ENCODE data around the gene IL32.

Gene IL32

DNA sequence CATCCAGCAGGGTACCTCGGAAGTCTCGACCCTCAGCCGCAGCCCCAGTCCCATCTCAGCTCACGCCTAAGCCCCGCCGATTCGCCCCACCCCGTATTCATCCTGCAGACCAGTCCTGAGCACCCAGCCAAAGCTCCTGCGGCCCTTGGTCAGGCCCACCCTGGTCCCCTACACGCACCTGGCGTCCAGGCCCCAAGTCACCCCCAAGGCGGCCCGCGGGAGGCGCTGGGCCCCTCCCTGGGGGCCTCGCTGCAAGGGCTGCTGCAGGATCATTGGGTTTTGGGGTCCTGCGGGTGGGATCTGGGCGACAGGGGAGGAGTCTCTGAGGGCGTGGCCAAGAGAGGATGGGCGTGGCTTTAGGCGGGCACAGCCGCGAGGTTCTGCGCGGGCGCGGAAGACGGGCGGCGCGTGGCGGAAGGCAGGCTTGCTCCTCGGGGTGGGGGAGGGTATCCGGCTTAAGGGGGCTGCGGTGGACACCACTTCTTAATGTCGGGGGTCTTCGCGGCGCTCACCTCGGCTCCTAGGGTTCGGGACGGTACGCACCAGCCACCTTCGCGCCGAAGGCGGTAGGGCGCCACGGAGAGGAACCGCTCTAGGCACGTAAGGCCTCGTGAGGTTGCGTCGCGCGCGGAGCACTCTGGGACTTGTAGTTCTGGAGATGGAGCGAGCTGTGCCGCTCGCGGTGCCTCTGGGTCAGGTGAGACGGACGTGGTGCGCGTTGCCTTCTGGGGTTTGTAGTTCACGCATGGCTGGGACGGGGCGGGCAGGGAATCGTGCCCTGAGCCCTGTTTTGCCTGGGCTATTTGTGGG lies 41.6 kb upstream of the IL32 start, which contains the start of the genes HCFC1R1 and THOC6:
Gene HCFC1R1, minus strand, starts transcription at position 274 of the 810 bp plus-strand sequence. Its CDS starts 1 bp downstream, at position 273.
Gene THOC6, plus strand, starts transcription at position 367 of the 810 bp plus-strand sequence. Its CDS starts 292 bp downstream, at position 659.
- Histone ChIP-seq H3K4me1 (peaks cover 25% of the 10 kb centered on the region), H3K4me3 (peak within 1 kb of the TSS; percentile 90), H3K27me3 (ENCODE audit: low read depth) (peaks cover 4% of the 10 kb centered on the region), H3K36me3 (replicated peaks) (peaks cover 26% of the 10 kb centered on the region), H3K9me3 (no peaks in the 10 kb centered on the region)
- in situ Hi-C loops (cut with MboI; ENCODE audit: low sequenced_read_pairs) = loop anchor here (5.0 kb wide), 1 partner anchor 52 kb away; no protein-coding TSS in a partner anchor
- DNase-seq (ENCODE audit: low spot score in 2 of 2) = peak; percentile 97 to 98

DNA sequence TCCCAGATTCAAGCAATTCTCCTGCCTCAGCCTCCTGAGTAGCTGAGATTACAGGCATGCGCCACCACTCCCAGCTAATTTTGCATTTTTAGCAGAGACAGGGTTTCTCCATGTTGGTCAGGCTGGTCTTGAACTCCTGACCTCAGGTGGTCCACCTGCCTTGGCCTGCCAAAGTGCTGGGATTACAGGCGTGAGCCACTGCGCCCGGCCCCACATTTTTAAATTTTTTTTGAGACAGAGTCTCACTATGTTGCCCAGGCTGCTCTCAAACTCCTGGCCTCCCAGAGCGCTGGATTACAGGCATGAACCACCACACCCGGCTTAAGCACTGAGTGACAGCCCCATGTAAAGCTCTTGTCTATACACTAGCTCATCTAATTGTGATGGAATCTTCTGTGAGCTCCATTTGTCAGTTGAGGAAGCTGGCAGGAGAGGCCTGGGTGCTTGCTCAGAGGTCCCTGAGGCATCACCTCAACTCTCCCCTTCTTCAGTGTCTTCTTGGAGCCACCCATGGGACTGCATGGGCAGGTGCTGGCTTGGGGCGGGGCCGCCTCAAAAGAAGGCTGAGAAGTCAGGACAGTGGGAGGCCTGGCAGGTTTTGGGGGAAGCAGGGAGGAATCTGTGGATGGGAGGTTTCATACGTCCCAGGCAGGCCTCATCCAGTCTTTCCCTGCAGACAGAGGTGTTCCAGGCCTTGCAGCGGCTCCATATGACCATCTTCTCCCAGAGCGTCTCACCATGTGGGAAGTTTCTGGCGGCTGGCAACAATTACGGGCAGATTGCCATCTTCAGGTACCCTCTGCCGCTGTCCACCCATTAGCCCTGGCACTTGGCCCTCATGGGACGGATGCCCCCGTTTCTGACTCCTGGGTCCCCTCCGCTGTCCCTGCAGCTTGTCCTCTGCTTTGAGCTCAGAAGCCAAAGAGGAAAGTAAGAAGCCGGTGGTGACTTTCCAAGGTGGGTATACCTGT lies 40.1 kb upstream of the IL32 start:
- in situ Hi-C loops (cut with MboI; ENCODE audit: low sequenced_read_pairs) = no loop called here
- no peaks in the 10 kb centered on the region for H3K9me3 ChIP-seq
- no peak for DNase-seq (ENCODE audit: low spot score in 2 of 2)
- peaks cover 26% of the 10 kb centered on the region for H3K36me3 ChIP-seq (replicated peaks)
- H3K4me3 ChIP-seq = no peak overlapping the region
- peaks cover 18% of the 10 kb centered on the region for H3K27me3 ChIP-seq (ENCODE audit: low read depth)
- H3K4me1 ChIP-seq = peaks cover 25% of the 10 kb centered on the region

DNA sequence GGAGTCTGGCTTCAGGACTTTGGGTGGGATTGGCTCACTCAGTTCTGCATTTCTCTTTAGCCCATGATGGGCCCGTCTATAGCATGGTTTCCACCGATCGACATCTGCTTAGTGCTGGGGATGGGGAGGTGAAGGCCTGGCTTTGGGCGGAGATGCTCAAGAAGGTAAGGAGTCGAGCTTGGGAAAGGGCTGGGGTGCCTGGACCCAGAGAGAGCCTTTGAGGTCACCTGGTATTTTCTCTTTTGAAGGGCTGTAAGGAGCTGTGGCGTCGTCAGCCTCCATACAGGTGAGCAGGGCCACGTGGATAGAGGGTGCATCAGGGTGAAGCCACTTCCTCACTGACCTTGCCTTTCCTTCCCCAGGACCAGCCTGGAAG lies 39.4 kb upstream of the IL32 start:
- no peaks in the 10 kb centered on the region for H3K9me3 ChIP-seq
- peaks cover 26% of the 10 kb centered on the region for H3K36me3 ChIP-seq (replicated peaks)
- in situ Hi-C loops (cut with MboI; ENCODE audit: low sequenced_read_pairs) = no loop called here
- H3K27me3 ChIP-seq (ENCODE audit: low read depth) = peaks cover 23% of the 10 kb centered on the region
- H3K4me1 ChIP-seq = peaks cover 25% of the 10 kb centered on the region
- DNase-seq (ENCODE audit: low spot score in 2 of 2) = no peak
- H3K4me3 ChIP-seq = no peak overlapping the region

DNA sequence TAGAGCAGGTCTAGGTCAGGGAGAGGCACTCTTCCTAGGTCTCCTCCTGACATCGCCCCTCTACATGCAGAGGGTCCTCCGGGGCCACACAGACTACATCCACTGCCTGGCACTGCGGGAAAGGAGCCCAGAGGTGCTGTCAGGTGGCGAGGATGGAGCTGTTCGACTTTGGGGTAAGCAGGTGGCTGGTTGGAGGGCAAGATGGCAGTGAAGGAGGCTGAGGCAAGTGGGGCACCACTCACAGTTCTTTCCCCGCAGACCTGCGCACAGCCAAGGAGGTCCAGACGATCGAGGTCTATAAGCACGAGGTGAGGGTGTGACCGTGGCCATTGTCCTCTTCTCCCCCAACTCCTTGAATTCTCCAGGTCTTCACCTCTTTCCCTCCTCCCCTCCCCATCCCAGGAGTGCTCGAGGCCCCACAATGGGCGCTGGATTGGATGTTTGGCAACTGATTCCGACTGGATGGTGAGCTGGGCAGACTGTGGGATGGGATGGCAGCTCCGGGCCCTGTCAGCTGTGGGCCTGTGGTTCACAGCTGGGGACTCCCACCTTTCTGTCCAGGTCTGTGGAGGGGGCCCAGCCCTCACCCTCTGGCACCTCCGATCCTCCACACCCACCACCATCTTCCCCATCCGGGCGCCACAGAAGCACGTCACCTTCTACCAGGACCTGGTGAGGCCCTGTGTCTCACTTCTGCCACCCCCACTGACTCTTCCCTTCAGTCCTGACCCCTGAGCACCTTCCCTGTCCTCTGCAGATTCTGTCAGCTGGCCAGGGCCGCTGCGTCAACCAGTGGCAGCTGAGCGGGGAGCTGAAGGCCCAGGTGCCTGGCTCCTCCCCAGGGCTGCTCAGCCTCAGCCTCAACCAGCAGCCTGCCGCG lies 38.6 kb upstream of the IL32 start:
- H3K36me3 ChIP-seq (replicated peaks) = peaks cover 22% of the 10 kb centered on the region
- in situ Hi-C loops (cut with MboI; ENCODE audit: low sequenced_read_pairs) = no loop called here
- peaks cover 21% of the 10 kb centered on the region for H3K4me1 ChIP-seq
- no peaks in the 10 kb centered on the region; the same call in 1 of the 2 replicates for H3K9me3 ChIP-seq
- no peak for DNase-seq (ENCODE audit: low spot score in 2 of 2)
- peaks cover 24% of the 10 kb centered on the region for H3K27me3 ChIP-seq (ENCODE audit: low read depth)
- no peak overlapping the region for H3K4me3 ChIP-seq

DNA sequence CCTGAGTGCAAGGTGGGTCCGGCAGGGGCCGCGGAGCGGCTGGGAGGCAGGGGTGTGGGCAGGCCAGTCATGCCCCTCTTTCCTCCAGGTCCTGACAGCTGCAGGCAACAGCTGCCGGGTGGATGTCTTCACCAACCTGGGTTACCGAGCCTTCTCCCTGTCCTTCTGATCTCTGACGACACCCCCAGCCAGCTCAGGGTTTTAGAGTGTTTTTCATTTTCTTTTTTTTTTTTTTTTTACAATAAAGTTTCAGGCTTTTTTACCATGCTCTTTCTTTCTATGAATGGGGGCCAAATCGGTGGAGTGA lies 38.0 kb upstream of the IL32 start:
- Histone ChIP-seq H3K4me1 (peaks cover 15% of the 10 kb centered on the region), H3K4me3 (no peak overlapping the region), H3K27me3 (ENCODE audit: low read depth) (peaks cover 30% of the 10 kb centered on the region), H3K36me3 (replicated peaks) (peaks cover 19% of the 10 kb centered on the region), H3K9me3 (no peaks in the 10 kb centered on the region; the same call in 1 of the 2 replicates)
- no peak for DNase-seq (ENCODE audit: low spot score in 2 of 2)
- in situ Hi-C loops (cut with MboI; ENCODE audit: low sequenced_read_pairs) = no loop called here

DNA sequence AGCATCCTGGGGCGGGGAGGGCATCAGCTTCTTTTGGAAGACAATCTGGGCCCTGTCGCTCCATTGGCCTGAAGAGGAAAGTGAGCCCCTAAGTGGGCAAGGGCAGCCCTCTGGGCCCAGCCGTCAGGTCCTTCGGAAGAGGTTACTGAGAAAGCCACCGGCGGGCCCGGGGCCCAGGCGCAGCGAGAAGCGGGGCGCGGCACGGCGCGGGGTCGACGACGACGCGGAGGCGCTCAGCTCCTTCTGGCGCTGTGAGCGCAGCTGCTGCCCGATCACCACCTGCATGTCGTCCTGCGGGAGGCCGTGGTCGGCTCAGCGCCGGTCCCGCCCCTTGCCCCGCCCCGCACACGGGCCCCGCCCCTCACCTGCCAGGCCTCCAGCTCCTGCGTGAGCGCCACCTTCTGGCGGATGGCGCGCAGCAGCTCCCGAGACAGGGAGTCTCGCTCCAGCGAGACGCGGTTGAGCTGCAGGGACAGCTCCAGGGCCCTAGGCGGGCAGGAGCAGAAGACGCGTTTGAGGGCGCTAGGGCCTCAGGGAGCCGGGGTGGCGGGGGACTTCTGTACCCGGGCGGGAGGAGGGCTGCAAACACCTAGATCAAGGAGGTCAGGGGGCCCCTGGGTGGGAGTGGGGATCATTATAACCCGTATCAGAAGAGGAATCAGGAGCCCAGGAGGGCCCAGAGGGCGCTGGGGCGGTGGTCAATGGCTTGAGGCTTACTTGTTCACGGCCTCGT lies 37.3 kb upstream of the IL32 start:
- no peak overlapping the region for H3K4me3 ChIP-seq
- no peaks in the 10 kb centered on the region; the same call in 1 of the 2 replicates for H3K9me3 ChIP-seq
- in situ Hi-C loops (cut with MboI; ENCODE audit: low sequenced_read_pairs) = no loop called here
- DNase-seq (ENCODE audit: low spot score in 2 of 2) = peak; percentile 77 to 93
- H3K4me1 ChIP-seq = peaks cover 8% of the 10 kb centered on the region
- peaks cover 19% of the 10 kb centered on the region for H3K36me3 ChIP-seq (replicated peaks)
- peaks cover 37% of the 10 kb centered on the region for H3K27me3 ChIP-seq (ENCODE audit: low read depth)

DNA sequence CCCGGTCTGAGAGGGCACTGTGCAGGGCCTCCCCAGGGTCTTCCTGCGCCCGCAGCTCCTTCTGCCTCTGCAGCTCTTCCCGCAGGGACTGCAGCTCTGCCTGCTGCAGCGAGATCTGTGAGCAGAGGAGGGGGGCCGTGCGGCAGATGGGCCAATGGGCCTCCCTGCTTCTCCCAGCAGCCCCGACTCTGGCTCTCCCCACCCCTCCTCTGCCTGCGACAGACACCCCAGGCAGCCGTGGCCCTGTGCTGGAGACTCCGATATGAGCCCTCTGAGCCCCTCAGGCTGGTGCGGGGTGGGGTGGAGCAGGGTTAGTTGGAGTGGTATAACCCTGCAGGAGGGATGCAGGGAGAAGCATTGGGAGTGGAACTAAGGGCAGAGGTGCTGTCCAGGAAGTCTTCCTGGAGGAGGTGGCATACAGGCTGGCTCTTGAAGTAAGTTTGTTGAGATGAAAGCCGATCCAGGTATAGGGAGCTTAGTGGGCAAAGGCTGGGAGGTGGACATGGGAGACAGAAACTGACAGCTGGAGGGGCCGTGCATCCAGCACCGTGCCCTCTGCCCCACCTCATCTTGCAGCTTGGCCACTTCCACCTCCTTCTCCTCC lies 36.6 kb upstream of the IL32 start:
- no peak for DNase-seq (ENCODE audit: low spot score in 2 of 2)

DNA sequence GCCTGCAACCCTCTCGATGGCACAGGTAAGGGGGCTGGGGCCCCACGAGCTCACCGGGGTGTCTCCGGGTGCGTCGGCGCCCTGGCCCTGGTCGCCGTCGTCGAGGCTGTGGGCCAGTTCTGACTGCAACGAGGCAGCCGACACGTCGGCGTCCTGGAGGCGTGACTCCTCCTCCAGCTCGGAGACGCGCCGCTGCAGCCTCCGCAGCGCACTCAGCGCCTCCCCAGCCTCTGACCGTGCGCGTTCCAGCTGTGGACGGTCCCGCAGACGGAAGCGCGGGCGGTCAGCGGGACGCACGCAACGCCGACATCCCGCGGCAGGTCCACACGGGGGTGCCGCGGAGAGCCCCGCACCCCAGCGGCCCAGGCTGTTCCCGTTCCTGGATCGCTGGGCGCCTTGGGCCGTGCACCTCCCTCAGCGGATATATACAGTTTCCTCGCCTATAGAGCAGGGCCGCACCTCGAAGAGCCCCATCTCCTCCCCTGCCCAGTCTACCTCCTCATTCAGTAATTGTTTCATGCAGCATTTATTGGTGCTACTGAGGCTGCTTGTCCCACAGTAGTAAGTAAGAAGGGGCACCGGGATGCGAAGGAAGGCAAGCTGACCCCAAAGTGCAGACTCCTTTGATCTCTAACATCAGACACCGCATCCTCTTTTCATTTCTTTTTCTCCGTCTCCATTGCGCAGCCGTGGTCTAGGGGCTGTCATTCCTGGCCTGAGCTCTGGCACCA lies 35.8 kb upstream of the IL32 start:
- in situ Hi-C loops (cut with MboI; ENCODE audit: low sequenced_read_pairs) = no loop called here
- no peaks in the 10 kb centered on the region; the same call in 1 of the 2 replicates for H3K9me3 ChIP-seq
- H3K4me1 ChIP-seq = peaks cover 3% of the 10 kb centered on the region; the same call in 1 of the 2 replicates
- peak in 1 of 2 experiments; percentile 46 for DNase-seq (ENCODE audit: low spot score in 2 of 2)
- peaks cover 19% of the 10 kb centered on the region for H3K36me3 ChIP-seq (replicated peaks)
- H3K4me3 ChIP-seq = no peak overlapping the region
- H3K27me3 ChIP-seq (ENCODE audit: low read depth) = peaks cover 52% of the 10 kb centered on the region

More for the DNA sequence above, 36.6 kb upstream of the IL32 start:
- Histone ChIP-seq H3K4me3 (no peak overlapping the region), H3K36me3 (replicated peaks) (peaks cover 19% of the 10 kb centered on the region), H3K9me3 (no peaks in the 10 kb centered on the region; the same call in 1 of the 2 replicates), H3K27me3 (ENCODE audit: low read depth) (peaks cover 44% of the 10 kb centered on the region), H3K4me1 (peaks cover 3% of the 10 kb centered on the region; the same call in 1 of the 2 replicates)
- in situ Hi-C loops (cut with MboI; ENCODE audit: low sequenced_read_pairs) = no loop called here

DNA sequence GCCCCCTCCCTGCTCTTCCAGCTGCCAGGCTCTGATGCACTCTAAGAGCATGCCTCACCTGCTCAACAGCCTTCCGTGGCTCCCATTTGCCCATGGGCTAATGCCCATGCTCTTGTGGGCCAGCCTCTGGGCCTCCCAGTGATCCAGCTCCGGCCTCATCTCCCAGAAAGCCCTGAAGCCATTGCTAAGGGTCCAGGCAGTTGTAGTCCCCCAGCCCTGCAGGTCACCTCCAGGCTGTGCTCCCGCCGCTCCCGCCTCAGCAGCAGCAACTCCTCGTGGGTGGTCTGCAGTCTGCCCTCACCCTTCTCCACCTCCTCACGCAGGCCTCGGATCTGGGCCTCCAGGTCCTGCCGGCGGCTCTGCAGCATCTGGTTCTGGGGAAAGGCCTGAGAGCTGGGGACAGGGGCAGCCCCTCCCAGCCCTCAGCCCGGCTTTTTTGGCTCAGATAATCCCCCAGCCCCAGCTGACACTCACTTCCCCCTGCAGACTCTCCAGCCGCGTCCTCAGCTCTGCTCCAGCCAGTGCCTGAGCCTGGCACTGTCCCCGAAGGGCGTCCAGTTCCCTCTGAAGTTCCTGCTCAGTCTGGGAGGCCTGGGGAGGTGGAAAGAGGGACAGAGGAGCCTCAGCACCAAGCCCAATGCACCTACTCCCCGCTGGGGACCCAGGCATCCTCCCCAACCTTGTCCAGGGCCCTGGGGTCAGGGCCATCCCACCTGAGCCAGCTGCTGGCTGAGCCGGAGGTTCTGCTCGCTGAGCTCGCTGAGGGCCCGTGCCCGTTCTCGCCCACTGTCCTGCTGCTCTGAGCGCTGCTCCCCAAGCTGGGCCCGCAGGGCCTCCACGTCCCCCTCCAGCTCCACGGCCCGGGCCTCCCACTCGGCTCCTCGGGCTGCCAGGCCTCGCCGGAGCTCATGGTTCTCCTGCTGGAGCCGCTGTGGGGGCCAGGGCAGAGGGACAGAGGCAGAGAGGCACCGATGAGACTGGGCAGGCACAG lies 34.9 kb upstream of the IL32 start:
- Histone ChIP-seq H3K9me3 (no peaks in the 10 kb centered on the region; the same call in 1 of the 2 replicates), H3K27me3 (ENCODE audit: low read depth) (peaks cover 59% of the 10 kb centered on the region), H3K36me3 (replicated peaks) (peaks cover 19% of the 10 kb centered on the region), H3K4me3 (no peak overlapping the region), H3K4me1 (peaks cover 3% of the 10 kb centered on the region; the same call in 1 of the 2 replicates)
- in situ Hi-C loops (cut with MboI; ENCODE audit: low sequenced_read_pairs) = no loop called here
- DNase-seq (ENCODE audit: low spot score in 2 of 2) = no peak

DNA sequence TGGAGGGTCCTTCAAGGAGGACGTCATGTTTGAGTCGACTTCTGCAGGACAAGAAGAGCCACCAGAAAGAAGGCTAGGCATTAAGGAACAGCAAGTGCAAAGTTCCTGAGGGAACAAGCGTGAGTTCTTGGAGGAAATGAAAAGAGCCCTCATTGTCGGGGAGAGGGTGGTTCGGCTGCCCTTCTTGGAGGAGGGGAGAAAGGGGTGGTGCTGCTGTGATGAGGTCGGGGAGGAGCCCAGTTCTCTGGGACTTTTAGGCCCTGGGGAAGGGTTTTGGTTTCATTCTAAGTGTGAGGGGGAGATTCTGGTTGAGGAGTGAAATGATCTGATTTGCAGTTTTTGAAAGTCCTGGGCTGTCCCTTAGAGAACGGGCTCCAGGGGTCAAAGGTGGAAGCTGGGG lies 32.8 kb upstream of the IL32 start:
- no peaks in the 10 kb centered on the region for H3K36me3 ChIP-seq (replicated peaks)
- in situ Hi-C loops (cut with MboI; ENCODE audit: low sequenced_read_pairs) = no loop called here
- no peak overlapping the region for H3K4me3 ChIP-seq
- peaks cover 3% of the 10 kb centered on the region; the same call in 1 of the 2 replicates for H3K4me1 ChIP-seq
- no peak for DNase-seq (ENCODE audit: low spot score in 2 of 2)
- H3K9me3 ChIP-seq = no peaks in the 10 kb centered on the region; the same call in 1 of the 2 replicates
- H3K27me3 ChIP-seq (ENCODE audit: low read depth) = peaks cover 80% of the 10 kb centered on the region
